ENCODE results near the gene CYBB.

CYBB gene

DNA sequence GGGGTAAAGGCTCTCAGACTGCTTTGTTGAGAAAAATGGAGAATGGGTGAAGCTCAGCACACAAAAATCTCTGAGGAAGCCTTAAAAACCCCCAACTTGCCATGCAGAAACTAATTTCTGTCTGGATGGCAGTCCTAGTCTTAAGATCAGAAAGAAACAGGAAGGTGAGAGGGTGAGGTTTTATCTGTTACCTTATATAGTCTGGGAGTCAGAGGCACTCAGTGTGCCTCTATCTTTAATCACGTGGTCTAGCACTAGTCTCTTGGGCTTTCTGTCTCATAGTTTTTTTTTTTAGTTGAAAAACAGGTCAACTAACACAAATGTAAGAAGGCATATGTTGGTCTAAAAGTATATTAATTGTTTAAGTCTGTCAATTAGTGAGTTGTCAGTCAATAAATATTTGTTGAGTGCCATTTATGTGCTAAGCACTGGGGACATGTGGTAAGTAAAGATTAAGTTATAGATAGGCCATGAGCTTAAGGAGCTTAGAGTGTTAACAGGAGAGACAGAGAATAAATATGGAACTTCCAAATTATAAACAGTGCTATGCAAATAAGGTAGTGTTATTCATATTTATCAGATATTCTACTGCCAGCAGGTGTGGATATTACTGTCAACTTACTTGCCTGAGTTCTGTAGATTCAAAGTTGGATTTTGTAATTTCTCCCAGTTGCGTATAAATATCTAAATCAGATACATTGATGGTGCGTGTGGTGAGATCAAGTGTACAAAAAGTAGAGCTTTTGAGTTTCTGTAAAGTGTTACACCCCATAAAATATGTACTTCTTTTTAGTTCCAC, 7.0 kb downstream of the CYBB start:
- DNase-seq = no peak

DNA sequence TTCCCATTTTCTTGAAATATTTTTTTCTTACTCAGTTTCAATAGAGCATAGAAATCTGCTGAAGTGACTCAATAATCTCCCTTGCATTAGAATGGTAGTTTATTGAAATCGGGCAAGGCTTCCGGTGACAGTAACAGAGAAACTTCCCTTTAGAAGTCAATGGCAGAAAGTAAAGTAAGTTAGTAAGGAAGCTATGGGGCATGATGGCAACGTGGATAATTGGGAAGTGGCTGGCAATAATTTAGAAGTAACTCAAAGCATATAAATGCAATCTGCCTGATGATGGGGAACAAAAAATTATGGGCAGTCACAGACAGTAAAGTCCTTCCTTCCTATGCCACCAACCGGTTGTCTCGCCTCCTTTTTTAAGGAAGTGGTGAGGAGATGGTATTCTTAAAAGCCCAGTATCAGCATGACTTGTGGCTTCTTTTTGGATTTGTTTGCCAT, 7.6 kb downstream of the CYBB start:
- no peak for DNase-seq

DNA sequence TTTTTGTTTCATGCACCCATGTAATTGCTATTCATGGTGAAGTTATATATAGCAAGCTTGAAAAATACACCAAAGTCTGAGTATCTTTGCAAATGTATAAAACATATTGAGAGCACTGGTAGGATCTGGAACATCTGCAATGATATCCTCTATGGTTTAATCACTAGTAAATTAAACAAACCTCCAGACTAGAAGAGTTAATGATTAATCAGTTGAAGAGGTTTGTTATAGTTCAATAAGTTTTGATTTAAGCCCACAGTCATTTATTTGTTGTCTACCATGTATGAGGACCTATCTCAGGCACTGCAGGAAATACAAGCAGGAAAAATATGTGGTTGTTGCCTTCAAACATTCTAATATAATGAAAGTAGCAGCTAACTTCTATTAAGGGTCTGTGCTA, 16.5 kb downstream of the CYBB start:
- no peak for DNase-seq

DNA sequence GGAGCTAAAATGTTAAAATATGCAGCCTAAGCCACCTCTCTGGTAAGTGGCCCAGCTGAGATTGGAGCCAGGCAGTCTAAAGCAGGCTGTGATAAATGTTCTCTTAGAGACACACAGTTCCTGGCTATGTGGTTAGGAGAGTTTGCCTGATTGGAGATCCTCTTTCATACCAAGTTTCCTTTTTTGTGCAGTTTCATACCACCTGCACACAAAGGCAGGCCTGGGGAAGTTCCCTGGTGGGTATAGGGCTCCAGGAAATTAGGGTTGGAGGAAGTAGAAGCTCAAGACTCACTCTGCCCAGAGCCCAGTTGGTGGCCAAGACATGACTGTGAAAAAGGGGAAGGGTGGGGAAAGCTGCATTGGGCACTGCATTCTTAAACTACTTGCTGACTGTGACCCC, 16.9 kb downstream of the CYBB start:
- no peak for DNase-seq

DNA sequence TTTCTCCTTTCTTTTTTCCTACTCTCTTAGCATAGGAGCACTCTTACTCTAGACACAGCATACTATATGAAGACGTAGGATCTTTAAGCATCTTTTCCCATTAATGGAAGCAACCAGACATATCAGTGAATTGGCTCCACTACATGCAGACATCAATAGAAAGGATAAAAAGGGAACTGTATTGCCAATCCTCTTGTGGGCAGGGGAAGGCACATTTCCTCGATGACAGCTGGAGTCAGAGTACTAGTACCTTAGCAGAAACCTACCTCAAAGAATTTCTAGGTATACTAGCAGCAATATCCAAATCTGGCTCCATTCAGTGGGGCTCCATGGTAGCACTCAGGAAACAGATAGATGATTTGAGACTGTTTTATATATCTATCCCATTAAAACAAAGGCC, 20.1 kb downstream of the CYBB start:
- no peak for DNase-seq

DNA sequence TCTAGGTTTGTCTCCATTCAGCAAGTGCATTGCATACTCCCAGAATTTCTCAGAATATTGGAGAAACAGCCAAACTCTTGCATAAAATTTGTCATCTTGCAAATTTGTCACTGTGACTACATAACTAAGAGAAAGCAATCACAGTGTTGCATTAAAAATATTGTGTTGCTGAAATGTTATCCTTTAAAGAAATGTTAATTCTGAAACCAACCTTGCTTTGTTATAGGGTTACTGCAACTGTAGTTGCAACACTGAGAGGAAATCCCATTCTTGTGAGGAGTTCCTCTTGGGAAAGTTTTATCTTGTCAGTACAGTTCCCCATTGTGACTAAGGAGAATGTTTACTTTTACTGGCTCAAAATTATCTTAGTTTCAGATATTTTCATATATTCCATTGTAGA, 20.9 kb downstream of the CYBB start:
- DNase-seq = no peak

DNA sequence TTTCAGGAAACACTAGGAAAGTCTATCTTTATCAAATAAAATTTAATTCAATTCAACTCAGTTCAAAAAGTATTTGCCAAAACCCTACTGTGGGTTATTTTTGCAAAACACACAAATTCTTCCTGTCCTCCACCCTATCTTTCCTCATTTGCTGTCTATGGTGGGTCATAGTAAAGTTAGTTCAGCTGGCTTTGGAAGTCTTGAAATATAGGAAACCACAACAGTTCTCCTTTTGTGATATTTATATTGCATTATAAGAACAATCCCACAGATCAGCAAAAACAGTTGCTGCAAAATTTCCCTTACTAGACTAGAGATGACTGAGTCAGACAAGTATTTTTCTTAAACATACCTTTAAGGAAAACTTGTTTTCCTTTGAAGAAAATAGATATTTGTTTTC, 22.2 kb downstream of the CYBB start:
- no peak for DNase-seq

DNA sequence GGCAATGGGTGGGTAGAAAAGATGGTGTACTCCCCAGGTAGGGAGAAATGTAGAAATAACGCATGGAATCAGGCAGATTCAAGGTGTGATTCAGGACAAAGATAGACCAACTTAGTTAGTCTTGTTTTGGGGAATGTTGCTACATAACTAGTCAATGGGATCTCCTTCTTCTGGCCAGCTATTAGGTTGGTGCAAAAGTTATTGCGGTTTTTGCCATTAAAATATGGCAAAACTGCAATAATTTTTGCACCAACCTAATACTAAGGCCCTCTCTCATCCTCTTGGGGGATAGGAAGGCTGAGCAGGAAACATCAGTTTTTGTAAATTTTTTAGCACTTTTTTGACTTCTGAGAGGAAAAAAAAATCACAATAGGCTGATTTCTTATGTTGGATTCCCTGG, 23.2 kb downstream of the CYBB start:
- no peak for DNase-seq

DNA sequence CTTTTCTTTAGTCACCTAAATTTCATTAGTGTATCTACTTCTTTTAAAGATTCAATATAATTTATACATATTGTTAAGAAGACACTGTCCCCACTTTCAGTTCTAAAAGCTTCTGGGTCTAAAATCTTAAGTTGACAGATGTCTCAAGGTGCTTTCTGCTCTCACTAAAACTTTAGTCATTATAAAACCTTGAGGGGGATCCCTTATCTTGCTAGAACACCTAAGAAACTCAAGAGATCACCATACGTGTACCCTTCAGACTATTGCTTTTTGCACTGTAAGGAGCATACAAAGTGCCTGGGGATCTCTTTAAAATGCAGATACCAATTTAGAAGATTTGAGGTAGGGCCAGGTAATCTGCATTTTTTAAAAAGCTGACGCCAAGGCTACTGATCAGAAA, 30.1 kb downstream of the CYBB start:
- DNase-seq = no peak

DNA sequence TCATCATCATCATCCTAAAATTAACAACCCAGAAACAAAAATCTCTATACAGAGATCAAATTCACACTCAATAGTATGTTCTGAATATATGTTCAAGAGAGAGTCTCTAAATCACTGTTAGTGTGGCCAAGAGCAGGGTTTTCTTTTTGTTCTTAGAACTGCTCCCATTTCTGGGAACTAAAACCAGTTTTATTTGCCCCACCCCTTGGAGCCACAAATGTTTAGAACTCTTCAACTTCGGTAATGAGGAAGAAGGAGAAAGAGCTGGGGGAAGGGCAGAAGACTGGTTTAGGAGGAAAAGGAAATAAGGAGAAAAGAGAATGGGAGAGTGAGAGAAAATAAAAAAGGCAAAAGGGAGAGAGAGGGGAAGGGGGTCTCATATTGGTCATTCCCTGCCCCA, 32.3 kb downstream of the CYBB start:
- no peak for DNase-seq

DNA sequence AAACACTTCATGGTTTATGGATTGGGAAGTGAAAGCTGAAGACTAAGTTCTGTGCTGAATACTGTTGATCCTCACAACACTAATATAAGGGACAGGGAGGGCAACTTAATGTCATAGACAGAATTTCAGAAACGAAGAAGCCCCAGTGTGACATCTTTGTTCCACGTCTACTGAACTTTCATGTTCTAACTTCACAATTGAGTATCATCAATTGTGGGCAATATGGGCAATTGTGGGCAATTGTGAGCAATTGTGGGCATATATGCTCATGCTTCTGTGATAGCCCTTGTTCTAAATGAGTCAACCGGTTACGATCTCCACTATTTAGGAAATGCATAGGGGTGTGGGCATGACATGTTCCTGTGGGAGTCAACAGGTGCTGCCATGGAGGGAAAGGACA, 33.7 kb downstream of the CYBB start:
- no peak for DNase-seq

DNA sequence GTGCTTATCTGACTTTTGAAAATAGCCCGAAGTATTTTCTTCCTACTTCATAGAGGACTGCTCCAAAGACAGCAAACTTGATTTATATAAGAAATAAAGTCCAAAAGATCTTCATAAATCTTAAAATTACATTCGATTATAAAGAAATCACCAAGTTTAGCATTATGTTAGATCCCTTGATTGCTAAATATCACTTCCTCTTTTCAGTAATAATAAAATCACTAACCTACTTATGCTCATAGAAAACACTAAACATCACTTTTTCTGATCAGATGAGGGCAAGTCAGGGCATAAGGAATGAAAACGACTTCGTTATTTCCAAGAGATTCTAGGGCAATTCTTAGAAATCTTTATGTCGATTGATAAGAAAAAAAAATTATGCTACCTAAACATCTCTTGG, 35.5 kb downstream of the CYBB start:
- no peak for DNase-seq

DNA sequence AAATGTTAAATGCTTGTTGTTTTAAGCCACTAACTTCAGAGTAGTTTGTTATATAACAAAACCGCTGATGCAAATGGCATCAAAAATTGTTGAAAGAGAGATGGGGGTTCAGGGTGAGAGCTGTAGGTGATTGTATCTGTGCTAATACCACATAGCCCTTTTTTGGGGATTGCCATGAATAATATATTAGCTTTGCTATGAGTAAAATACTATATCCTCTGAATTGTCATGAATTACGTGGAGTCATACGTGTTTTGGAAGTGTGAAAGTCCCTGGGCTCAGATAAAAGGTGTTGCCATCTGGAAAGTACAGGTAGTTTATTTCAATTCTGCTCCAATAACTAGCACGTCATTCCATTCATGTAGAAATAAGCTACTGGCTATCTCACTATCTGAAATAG, 36.9 kb downstream of the CYBB start:
- DNase-seq = no peak

DNA sequence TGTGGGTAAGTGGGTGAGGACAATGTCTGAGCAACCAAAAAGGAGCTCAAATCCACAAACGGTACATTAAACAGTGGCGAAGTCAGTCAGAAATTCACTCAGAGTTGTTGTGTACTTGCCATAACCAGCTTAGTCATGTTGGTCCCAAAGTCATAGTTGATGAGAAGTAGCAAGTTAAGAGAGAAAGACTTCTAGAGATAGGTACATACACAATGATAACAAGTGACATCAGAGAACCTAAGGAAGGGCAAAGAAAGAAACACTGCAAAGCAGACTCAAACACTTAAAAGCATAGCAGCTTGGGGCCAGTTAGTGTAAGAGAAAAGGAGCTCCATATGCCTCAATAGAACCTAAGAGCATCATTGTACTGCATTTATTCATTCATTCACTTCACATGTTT, 37.3 kb downstream of the CYBB start:
- no peak for DNase-seq

DNA sequence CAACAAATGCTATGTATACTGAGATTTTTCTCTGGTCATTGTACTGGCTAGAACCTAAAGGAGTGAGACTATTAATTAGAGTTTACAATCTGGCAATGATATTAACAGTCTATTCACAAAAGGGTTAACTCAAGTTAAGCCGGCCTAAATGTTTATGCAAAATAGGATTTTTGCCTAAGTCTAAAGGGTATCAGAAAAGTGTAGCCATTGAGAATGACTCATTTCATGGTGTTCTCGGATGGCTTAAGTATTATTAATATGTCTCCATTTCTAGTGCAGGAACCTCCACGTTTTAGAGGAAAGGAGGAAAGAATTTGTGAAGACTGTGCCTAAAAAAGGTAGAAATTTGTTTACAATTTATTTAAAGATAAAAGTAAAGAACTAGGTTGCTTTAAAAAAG, 37.7 kb downstream of the CYBB start:
- DNase-seq = no peak

DNA sequence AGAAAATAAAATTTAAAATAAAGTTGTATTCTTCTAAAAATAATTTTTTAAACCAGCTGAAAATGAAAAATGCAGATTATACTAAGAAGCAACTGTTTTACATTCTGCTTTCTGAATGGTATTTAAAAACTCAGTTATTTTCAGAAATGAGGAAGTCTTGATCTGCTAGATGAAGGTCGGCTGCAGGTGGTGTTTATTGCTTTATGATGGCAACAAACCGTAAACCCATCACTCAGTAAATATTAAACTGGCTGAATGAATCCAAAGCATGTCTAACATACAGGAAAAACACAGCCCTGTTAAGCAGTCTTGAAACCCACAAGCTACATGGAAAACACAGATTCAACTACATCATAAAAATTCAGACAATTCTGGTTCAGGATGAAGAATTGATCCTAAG, 38.2 kb downstream of the CYBB start:
- DNase-seq = no peak

DNA sequence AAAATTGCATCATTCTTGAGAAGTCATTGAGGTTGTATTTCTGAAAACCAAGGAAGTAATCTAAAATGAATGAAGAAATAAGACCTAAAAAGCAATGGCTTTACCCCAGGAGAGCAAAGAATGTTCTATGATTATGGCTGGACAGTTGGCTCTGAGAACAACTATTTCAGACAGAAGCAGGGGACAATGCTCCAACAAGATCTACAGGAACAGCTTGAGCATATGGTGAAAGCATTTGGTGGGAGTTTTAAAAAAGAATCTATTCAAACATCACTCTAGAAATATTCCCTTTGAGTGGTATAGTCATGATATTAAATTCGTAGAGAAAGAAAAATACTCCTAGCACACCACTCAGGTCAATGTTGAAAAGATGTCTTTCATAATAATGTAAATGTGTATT, 40.8 kb downstream of the CYBB start:
- DNase-seq = no peak

DNA sequence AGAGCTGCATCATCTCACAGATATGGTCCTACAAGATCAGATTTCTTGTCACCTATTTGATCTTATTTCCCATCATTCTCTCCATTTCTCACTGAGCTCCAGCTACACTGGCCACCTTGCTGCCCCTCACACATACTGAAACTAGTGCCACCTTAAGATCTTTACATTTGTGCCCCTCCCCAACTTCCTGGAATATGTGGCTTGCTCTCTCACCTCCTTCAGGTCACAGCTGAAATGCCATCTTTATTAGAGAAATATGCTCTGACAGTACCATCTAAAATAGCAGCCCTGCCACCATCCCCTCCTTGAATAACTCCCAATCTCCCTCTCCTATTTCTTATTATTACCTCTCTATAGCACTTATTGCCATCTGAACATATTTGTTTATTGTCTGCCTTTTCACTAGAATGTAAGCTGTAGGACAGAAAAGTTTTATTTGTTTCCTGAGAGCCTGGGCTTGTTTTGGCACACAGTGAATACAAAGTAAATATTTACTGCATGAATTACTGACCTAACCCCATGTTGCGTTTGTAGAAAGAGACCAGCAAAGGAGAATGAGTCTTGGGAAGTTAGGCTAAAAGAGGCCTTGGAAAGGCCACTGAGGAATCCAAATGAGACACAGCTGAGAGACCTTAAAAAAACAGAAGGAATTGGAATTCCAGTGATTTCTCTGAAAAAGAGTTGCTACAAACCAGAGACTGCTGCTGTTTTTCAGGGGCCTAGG, 44.8 kb downstream of the CYBB start:
- no peak for DNase-seq

DNA sequence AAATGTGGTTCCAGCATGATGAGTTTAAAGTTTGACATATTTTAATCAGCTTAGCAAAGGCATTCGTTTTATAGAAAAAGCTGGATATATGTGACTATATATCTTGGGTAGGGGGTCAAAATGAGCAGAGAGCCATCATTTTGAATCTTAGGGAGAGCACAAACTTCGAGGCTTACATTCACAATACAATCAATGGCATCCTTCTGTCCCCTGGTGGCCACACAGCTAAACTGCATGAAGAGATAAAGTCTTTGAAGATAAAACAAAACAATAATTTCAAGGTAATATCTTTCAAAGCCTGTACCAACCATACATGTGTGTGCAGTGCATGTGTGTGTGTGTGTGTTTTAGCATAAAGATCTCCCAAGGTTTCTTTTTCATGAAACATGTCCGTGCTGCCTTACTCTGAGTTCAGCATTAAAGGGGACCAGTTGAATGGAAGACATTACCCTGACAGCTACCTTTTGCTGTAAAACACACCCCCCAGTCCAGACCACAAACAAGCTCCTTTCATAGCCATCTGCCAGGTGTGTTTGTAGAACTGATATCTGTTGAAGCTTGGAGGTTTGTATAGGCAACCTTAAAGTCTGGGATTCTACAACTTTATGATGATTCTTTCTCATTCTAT, 45.5 kb downstream of the CYBB start:
- peak; percentile 63 for DNase-seq

DNA sequence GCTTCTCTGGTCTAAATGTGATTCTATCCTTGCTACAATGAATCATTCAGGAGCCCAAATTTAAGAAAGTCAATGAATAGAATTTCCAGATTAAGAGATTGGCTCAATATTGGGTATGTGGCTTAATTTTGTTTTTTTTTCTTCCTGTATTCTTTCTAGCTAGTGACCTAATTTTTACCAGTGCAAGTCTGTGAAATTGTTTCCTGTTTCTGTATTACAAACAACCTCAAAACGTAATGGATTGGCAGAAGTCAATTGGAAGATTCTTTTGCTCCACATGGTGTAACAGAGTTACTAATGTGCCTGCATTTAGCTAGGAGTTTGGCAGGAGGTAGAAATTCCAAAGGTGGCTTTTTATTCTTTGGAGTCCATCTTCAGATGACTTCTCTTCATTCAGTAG, 49.9 kb downstream of the CYBB start:
- DNase-seq = no peak

DNA sequence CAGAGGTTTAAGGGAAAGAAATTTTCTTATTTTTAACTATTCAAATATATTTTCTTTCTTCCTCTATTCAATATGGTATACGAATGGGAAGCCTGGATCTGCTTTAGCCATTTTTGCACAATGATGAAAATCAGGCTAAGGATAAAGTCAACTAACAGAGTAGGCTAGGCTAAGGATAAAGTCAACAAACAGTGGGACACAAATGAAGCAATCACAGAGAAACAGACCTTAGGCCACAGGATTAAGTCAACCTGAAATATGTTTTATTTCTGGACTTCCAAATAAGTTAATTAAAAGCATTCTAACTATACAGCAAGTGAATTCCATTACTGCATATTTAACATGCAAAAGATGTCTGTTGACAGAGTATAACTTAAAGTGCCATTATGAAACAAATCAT, 50.5 kb downstream of the CYBB start:
- DNase-seq = no peak

DNA sequence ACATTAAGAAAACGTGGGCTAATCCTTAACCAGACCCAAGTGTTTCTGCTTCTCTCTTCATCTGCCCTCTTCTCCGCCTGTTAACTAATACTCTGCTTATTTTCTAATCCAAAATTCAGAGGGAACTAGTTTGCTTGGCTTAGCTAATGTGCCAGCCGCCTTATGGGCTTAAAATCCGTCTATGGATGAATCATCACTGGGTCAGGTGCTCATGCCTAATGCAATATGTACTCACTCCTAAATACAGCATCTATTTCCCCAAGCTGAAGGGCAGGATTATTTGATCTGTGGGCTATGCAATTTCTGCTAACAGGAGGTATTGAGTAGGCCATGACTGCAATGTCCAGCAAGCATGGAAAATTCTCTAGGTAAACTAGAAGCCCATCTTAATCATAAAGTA, 55.1 kb downstream of the CYBB start:
- no peak for DNase-seq

DNA sequence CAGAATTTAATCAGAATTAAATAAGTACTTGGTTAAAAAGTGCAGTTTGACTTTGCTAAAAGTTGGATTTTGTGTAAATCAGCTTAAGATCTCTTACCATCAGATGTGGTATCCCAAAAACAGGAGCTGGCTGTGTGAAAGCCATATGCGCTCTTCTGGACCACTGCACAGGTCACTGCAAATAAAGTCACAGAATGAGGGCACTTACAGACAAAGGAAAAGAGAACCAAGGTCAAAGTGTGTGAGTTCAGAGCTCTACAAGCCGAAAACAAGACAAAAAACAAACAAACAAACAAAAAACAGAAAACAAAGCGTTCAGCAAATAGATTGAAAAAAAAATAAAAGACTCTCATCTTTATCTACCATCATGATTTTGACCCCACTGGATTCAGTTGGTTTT, 61.1 kb downstream of the CYBB start:
- DNase-seq = no peak

DNA sequence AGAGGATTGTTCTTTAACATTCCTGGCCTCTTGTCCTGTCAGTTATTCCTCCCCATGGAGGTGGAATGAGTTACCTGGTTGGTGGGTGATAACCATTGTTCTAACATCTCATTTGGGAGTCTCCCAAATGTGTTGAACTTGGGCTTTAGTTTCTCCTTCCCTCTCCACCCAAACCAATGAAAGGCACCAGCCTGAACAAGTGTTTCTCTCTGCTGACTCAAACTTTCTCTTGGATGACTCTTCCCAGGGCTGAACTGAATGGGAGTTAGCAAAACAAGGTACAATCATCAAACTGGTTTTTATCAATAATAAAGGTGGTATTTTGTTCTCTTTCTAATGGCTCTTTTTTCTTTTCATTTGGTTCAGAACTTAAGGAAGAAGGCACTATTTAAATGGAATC, 64.8 kb downstream of the CYBB start:
- DNase-seq = no peak

Measured in activated CD4-positive, alpha-beta T cell treated with anti-CD3 and anti-CD28 coated beads for 48 hours (primary cell).